Kidney (tissue), 14 donors: ENCODE measurements around the gene MYRFL. TPM values are rescaled to one million over a fixed set of nuclear protein-coding genes. Genes with fewer than 3 reads are reported as not detected.

ENCODE experiments used
- DNase-seq, 5 donors: peaks; one replicate each; pipeline ENCODE4 v3.0.0-alpha.2; 2013 to 2020
- FAIRE-seq: peaks from 2 replicates; lab custom pipeline; 2012; peaks lifted over from hg19 to GRCh38; lab: Jason Lieb, UNC
- H3K27ac ChIP-seq, 2 donors: one replicate each; pipeline ENCODE4 v1.7.0; 2013; ENCODE audit warnings: low read depth in 2 of 2, low read length in 2 of 2, inconsistent platforms in 1 of 2
- H3K27me3 ChIP-seq: one replicate; pipeline ENCODE4 v1.7.1; 2013; ENCODE audit warnings: low read length, inconsistent platforms; ENCODE audit not compliant: control insufficient read depth, insufficient read depth
- H3K36me3 ChIP-seq, 3 donors: one replicate each; pipeline versions ENCODE4 v1.7.0 to v1.7.1; 2013; ENCODE audit warnings: low read length in 3 of 3, control low read depth in 1 of 3, inconsistent platforms in 1 of 3; ENCODE audit not compliant: insufficient read depth in 3 of 3, control insufficient read depth in 2 of 3
- H3K4me1 ChIP-seq, 3 donors: one replicate each; pipeline versions ENCODE4 v1.7.0 to v1.7.1; 2013; ENCODE audit warnings: low read length in 3 of 3, inconsistent platforms in 1 of 3, low read depth in 1 of 3; ENCODE audit not compliant: control insufficient read depth in 2 of 3, insufficient read depth in 2 of 3
- H3K4me3 ChIP-seq, 3 donors: one replicate each; pipeline versions ENCODE4 v1.7.0 to v1.8.1; 2013; ENCODE audit warnings: low read length in 3 of 3, control low read depth in 1 of 3, inconsistent platforms in 1 of 3
- H3K9ac ChIP-seq, 3 donors: one replicate each; pipeline versions ENCODE4 v1.7.0 to v1.7.1; 2013; ENCODE audit warnings: low read length in 3 of 3, control low read depth in 1 of 3, inconsistent platforms in 1 of 3
- H3K9me3 ChIP-seq, 3 donors: one replicate each; pipeline versions ENCODE4 v1.7.0 to v1.7.1; 2013; ENCODE audit warnings: low read length in 3 of 3, control low read depth in 1 of 3, inconsistent platforms in 1 of 3; ENCODE audit not compliant: control insufficient read depth in 2 of 3, insufficient read depth in 1 of 3
- CTCF ChIP-seq: IDR thresholded peaks from 3 replicates; pipeline ENCODE4 v1.5.1; 2012; ENCODE audit warnings: mild to moderate bottlenecking, moderate library complexity, borderline replicate concordance; ENCODE audit not compliant: insufficient read depth; ENCODE audit errors: extremely low read depth
- intact Hi-C: fragments of 100-400 bp; cut with DNase I; formaldehyde crosslinking; loops from one replicate; pipeline ENCODE4 v1.11.1; 2022
- polyA plus RNA-seq: library from polyadenylated mRNA; stranded (reverse); fragments of 350-450 nt; fragmentation: Illumina TruSeq; extraction: RNeasy Lipid Tissue Mini Kit (QIAGEN cat#74804); gene quantifications from one replicate; pipeline ENCODE4 v1.2.3, GENCODE V29; 2014; ENCODE audit warnings: low read depth, low replicate concordance; ENCODE audit not compliant: insufficient read depth
- total RNA-seq: library from RNA; stranded (reverse); fragmentation: NEBNext Ultra II Directional; extraction: Animal tissue kit (Norgen Biotek cat#: 25700); gene quantifications from one replicate; pipeline ENCODE4 v1.2.1, GENCODE V29; 2021
- donor health status: control.
- donor health status: control.
- donor health status: control.
- donor health status: control.
- donor health status: control.
- donor health status: DM: yes; HTN: yes; CAD: no.
- donor health status: Normal renal cell carcinoma (clear cell type).

MYRFL gene
- total and polyA plus RNA-seq, 2 donors from 2014 or later, result 0.82 to 1.6 TPM

GRCh38 chr12:69952890-69953289, 127.9 kb downstream of the MYRFL start:
- H3K36me3 ChIP-seq, result no peaks in the 10 kb centered on the region
- H3K27me3 ChIP-seq, result no peaks in the 10 kb centered on the region
- no peak overlapping the region for H3K27ac ChIP-seq
- no peak overlapping the region for H3K4me3 ChIP-seq
- no peak overlapping the region for H3K9ac ChIP-seq
- no peaks in the 10 kb centered on the region for H3K4me1 ChIP-seq
- no peak for DNase-seq
- H3K9me3 ChIP-seq, result no peaks in the 10 kb centered on the region
- intact Hi-C loops, result no loop called here
- FAIRE-seq, result no peak
- TF ChIP-seq CTCF, result no peak

GRCh38 chr12:69961246-69961645, 136.2 kb downstream of the MYRFL start:
- Histone ChIP-seq H3K36me3 (no peaks in the 10 kb centered on the region), H3K4me1 (no peaks in the 10 kb centered on the region), H3K9me3 (no peaks in the 10 kb centered on the region), H3K27me3 (no peaks in the 10 kb centered on the region), H3K27ac (no peak overlapping the region), H3K4me3 (no peak overlapping the region), H3K9ac (no peak overlapping the region)
- FAIRE-seq, result no peak
- no peak for TF ChIP-seq CTCF
- intact Hi-C loops, result no loop called here
- DNase-seq, result no peak

- no peak for DNase-seq
- Histone ChIP-seq H3K9me3 (no peaks in the 10 kb centered on the region), H3K9ac (no peak overlapping the region), H3K4me3 (no peak overlapping the region), H3K36me3 (no peaks in the 10 kb centered on the region), H3K4me1 (no peaks in the 10 kb centered on the region), H3K27ac (no peak overlapping the region), H3K27me3 (no peaks in the 10 kb centered on the region)
- intact Hi-C loops, result no loop called here
- TF ChIP-seq CTCF, result no peak
- no peak for FAIRE-seq
These were observed 141.4 kb downstream of the MYRFL start for GRCh38 chr12:69966409-69966808.

GRCh38 chr12:69966839-69967238, 141.8 kb downstream of the MYRFL start:
- no peaks in the 10 kb centered on the region for H3K9me3 ChIP-seq
- TF ChIP-seq CTCF, result no peak
- DNase-seq, result no peak
- H3K36me3 ChIP-seq, result no peaks in the 10 kb centered on the region
- no peak overlapping the region for H3K9ac ChIP-seq
- no peak overlapping the region for H3K27ac ChIP-seq
- H3K4me3 ChIP-seq, result no peak overlapping the region
- no peaks in the 10 kb centered on the region for H3K4me1 ChIP-seq
- intact Hi-C loops, result no loop called here
- FAIRE-seq, result no peak
- H3K27me3 ChIP-seq, result no peaks in the 10 kb centered on the region
